Type B pancreatic cell (in vitro differentiated cells): Measurements from ENCODE around the gene DIPK2A. TPM values are rescaled to one million over a fixed set of nuclear protein-coding genes. Genes with fewer than 3 reads are reported as not detected.

ENCODE experiments used
- DNase-seq: peaks from one replicate; pipeline ENCODE4 v3.0.0; 2021; ENCODE audit warnings: mixed read lengths; ENCODE audit not compliant: unreplicated experiment; ENCODE audit errors: extremely low spot score
- H3K27ac Mint-ChIP-seq: 2 replicates; pipeline ENCODE4 v1.8.0; 2021; ENCODE audit warnings: mild to moderate bottlenecking, mixed read lengths
- H3K27me3 Mint-ChIP-seq: 2 replicates; pipeline ENCODE4 v1.8.0; 2021; ENCODE audit warnings: mixed read lengths
- H3K36me3 Mint-ChIP-seq: 2 replicates; pipeline ENCODE4 v1.8.0; 2021; ENCODE audit warnings: mixed read lengths
- H3K4me1 Mint-ChIP-seq: one replicate; pipeline ENCODE4 v1.8.0; 2021; ENCODE audit warnings: mixed read lengths; ENCODE audit not compliant: unreplicated experiment
- H3K4me3 Mint-ChIP-seq: 2 replicates; pipeline ENCODE4 v1.8.0; 2021; ENCODE audit warnings: mild to moderate bottlenecking, mixed read lengths
- H3K9me3 Mint-ChIP-seq: 2 replicates; pipeline ENCODE4 v1.8.0; 2021; ENCODE audit warnings: mixed read lengths
- total RNA-seq: library from RNA; stranded (reverse); gene quantifications from 2 replicates; pipeline ENCODE4 v1.2.1, GENCODE V29; 2021; ENCODE audit warnings: low replicate concordance
- TF ChIP-seq, protein P1 (sequence below): fragments of 200-600 bp; sonication (generic); conservative IDR thresholded peaks from 2 replicates; pipeline ENCODE4 v1.5.0; 2021; ENCODE audit warnings: antibody characterized with exemption, mild to moderate bottlenecking

The DIPK2A gene
- total RNA-seq, 1 donor from 2014 or later = 32.1 TPM

DNA sequence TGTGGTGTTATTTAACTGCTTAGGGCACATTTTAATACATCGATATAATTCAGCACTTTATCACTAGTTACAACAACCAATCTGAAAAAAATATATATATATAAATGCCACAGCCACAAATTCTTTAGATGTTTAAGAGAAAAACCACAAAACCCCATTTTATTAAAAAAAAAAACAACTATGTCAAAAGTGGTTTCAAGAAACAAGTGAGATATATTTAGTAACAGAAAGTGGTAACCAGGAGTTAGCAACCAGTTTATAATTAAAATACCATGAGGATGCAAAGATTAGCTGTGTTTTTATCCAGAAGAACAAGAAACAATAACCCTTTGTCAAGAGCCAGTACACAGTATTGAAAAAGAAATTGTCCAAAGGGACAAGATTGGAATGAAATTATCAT lies 14.8 kb upstream of the DIPK2A start:
- H3K4me3 Mint-ChIP-seq = no peak overlapping the region
- no peaks in the 10 kb centered on the region for H3K36me3 Mint-ChIP-seq
- H3K4me1 Mint-ChIP-seq = no peaks in the 10 kb centered on the region
- H3K27me3 Mint-ChIP-seq = no peaks in the 10 kb centered on the region
- H3K9me3 Mint-ChIP-seq = no peaks in the 10 kb centered on the region
- H3K27ac Mint-ChIP-seq = no peak overlapping the region
- TF ChIP-seq, protein P1, sequence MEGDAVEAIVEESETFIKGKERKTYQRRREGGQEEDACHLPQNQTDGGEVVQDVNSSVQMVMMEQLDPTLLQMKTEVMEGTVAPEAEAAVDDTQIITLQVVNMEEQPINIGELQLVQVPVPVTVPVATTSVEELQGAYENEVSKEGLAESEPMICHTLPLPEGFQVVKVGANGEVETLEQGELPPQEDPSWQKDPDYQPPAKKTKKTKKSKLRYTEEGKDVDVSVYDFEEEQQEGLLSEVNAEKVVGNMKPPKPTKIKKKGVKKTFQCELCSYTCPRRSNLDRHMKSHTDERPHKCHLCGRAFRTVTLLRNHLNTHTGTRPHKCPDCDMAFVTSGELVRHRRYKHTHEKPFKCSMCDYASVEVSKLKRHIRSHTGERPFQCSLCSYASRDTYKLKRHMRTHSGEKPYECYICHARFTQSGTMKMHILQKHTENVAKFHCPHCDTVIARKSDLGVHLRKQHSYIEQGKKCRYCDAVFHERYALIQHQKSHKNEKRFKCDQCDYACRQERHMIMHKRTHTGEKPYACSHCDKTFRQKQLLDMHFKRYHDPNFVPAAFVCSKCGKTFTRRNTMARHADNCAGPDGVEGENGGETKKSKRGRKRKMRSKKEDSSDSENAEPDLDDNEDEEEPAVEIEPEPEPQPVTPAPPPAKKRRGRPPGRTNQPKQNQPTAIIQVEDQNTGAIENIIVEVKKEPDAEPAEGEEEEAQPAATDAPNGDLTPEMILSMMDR = no peak
- no peak for DNase-seq

DNA sequence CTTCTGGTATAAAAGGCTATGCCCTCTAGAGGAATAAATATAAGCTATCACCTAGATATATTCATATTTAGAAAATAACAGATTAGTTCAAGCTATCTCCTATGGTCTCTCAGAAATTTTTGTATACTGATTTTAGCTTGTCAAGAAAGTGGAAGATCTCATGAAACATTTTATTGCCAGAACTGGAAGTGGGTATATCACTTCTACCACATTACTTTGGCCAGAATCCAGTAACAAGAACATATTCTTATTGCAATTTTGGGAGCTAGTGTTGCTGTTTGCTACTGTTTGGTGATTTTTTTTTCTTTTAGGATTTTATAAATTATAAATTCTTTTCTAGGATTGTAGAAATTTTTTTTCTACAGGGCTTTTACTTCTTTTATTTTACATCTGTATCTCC lies 14.2 kb upstream of the DIPK2A start:
- H3K36me3 Mint-ChIP-seq = no peaks in the 10 kb centered on the region
- H3K27ac Mint-ChIP-seq = no peak overlapping the region
- no peaks in the 10 kb centered on the region for H3K27me3 Mint-ChIP-seq
- H3K4me1 Mint-ChIP-seq = no peaks in the 10 kb centered on the region
- DNase-seq = no peak
- TF ChIP-seq, protein P1 = no peak
- no peak overlapping the region for H3K4me3 Mint-ChIP-seq
- no peaks in the 10 kb centered on the region for H3K9me3 Mint-ChIP-seq

DNA sequence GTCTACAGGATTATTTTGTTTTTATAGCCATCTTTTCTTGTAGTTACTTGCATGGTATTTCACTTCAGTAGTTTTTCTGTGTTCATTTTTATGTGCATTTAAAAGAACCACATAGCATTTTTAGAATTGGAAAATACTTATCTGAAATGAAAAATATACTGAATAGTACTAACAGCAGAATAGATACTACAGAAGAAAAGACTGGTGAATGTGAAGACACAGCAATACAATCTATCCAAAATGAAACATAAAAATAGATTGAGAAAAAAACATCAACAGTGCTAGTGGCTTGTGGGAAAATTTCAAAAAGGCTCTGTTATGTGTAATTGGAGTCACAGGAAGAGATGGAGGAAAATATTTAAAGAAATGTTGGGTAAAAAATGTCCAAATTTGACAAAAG lies 12.7 kb upstream of the DIPK2A start:
- TF ChIP-seq, protein P1 = no peak
- H3K4me1 Mint-ChIP-seq = no peaks in the 10 kb centered on the region

DNA sequence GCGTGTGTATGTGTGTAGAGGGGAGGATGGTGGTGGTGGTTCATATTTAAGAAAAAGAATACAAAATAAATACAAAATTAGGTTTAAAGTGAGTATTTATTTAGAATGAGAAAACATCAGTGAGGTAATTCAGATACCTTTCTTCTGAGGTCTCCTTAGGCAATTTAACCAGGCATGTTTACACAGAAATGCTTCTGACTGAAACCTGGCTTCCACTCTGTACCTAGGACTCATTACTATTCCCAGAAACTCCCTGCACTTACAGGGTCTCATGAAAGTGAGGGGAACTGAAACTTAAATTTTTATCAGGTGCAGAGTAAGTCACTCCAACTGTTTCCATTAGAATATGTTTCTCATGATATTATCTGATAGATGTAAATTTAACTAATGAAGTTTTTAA lies 10.3 kb upstream of the DIPK2A start:
- Mint-ChIP-seq H3K9me3 (no peaks in the 10 kb centered on the region), H3K27ac (no peak overlapping the region), H3K4me1 (no peaks in the 10 kb centered on the region), H3K27me3 (no peaks in the 10 kb centered on the region), H3K36me3 (no peaks in the 10 kb centered on the region), H3K4me3 (no peak overlapping the region)
- TF ChIP-seq, protein P1 = no peak
- no peak for DNase-seq

More for the DNA sequence above, 12.7 kb upstream of the DIPK2A start:
- H3K36me3 Mint-ChIP-seq = no peaks in the 10 kb centered on the region
- H3K9me3 Mint-ChIP-seq = no peaks in the 10 kb centered on the region
- no peak for DNase-seq
- no peak overlapping the region for H3K4me3 Mint-ChIP-seq
- no peak overlapping the region for H3K27ac Mint-ChIP-seq
- no peaks in the 10 kb centered on the region for H3K27me3 Mint-ChIP-seq

DNA sequence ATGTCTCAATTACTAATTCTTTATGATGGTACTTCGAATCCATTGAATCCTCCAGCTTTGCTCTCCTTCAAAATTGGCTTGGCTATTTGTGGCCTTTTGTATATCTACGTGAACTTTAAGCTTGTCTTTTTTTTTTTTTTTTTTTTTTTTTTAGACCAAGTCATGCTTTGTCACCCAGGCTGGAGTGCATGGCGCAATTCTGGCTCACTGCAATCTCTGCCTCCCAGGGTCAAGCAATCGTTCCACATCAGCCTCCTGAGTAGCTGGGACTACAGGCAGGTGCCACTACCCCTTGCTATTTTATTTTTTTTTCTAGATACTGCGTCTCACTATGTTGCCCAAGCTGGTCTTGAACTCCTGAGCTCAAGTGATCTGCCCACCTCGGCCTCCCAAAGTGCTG lies 7.7 kb upstream of the DIPK2A start:
- no peaks in the 10 kb centered on the region for H3K36me3 Mint-ChIP-seq
- no peak overlapping the region for H3K4me3 Mint-ChIP-seq
- no peaks in the 10 kb centered on the region for H3K9me3 Mint-ChIP-seq
- no peak overlapping the region for H3K27ac Mint-ChIP-seq
- H3K27me3 Mint-ChIP-seq = no peaks in the 10 kb centered on the region
- DNase-seq = no peak
- TF ChIP-seq, protein P1 = no peak
- H3K4me1 Mint-ChIP-seq = no peaks in the 10 kb centered on the region

DNA sequence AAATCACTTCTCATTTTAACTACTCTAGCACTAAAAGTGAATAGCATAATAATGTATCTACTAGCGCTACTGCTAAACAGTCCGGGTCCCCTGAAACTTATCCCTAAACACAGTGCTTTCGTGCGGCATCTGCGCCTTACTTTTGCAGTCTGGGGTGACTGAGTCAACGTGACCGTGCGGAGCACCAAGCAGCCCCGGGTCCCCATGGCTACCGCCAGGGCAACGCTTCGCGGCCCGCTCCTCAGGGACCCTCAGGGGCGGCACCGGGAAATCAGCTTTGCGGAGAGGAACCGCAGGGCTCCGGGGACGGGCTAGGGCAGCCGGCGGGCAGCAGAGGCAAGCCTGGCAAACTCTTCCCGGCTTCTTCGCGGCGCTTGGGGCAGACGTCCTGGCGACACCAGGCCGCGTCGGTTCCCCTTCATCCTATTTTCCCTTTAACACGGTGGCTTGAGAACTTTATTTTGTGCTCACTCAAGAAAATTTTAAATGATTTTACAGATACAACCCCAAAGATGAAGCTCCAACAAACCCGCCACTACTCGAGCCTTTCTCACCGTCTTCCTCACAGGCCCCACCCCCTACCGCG lies 757 bp upstream of the DIPK2A start:
- Mint-ChIP-seq H3K9me3 (no peaks in the 10 kb centered on the region), H3K36me3 (no peaks in the 10 kb centered on the region), H3K27ac (peak overlapping the region; percentile 99), H3K27me3 (peaks cover 3% of the 10 kb centered on the region), H3K4me3 (peak overlapping the region; percentile 94), H3K4me1 (peaks cover 8% of the 10 kb centered on the region)
- TF ChIP-seq, protein P1 = peak; percentile 37
- peak; percentile 75 for DNase-seq
